IMR-90 (cell line): ENCODE data around the gene CHST3. TPM values are rescaled to one million over a fixed set of nuclear protein-coding genes. Genes with fewer than 3 reads are reported as not detected.

Source experiments
- ATAC-seq: fragments of 200-7000 bp; cut with Tn5 transposase; 2 replicates; pipeline ENCODE4 v1.9.1; 2020; ENCODE audit warnings: low read depth, mild to moderate bottlenecking, moderate library complexity
- BruUV-seq: library from RNA; stranded (reverse); fragments of 400-500 nt; replicated peaks from 2 replicates; lab custom pipeline; 2021; lab: Mats Ljungman, UMichigan
- CTCF ChIA-PET: fragments of 300-600 bp; formaldehyde crosslinking; extraction: SDS; loops from one replicate; lab custom pipeline; 2021; ENCODE audit warnings: antibody characterized with exemption; lab: Yijun Ruan, JAX
- POLR2A ChIA-PET: fragments of 300-600 bp; sonication (Branson Sonifier 250); formaldehyde crosslinking; loops from one replicate; lab custom pipeline; 2022; ENCODE audit warnings: antibody characterized with exemption; ENCODE audit not compliant: unreplicated experiment; lab: Charles Lee
- DNase-seq: peaks from one replicate; pipeline ENCODE4 v3.0.0; 2013
- H2AFZ ChIP-seq: replicated peaks from 2 replicates; pipeline ENCODE3; 2013; ENCODE audit warnings: low read length, mild to moderate bottlenecking; ENCODE audit not compliant: poor library complexity
- H2AK5ac ChIP-seq: 2 replicates; pipeline ENCODE4 v1.6.1; 2013; ENCODE audit warnings: low read depth, low read length, inconsistent platforms
- H2AK9ac ChIP-seq: replicated peaks from 2 replicates; pipeline ENCODE3; 2013; ENCODE audit warnings: mild to moderate bottlenecking, low read depth, low read length, moderate library complexity; ENCODE audit not compliant: poor library complexity
- H2BK120ac ChIP-seq: 2 replicates; pipeline ENCODE4 v1.6.1; 2013; ENCODE audit warnings: low read depth, low read length, inconsistent platforms
- H2BK15ac ChIP-seq: 3 replicates; pipeline ENCODE4 v1.6.1; 2013; ENCODE audit warnings: low read depth, low read length, inconsistent platforms
- H2BK20ac ChIP-seq: 2 replicates; pipeline ENCODE4 v1.6.1; 2013; ENCODE audit warnings: low read depth, mild to moderate bottlenecking, inconsistent platforms, low read length, moderate library complexity
- H2BK5ac ChIP-seq: 2 replicates; pipeline ENCODE4 v1.6.1; 2013; ENCODE audit warnings: mild to moderate bottlenecking, low read depth, low read length, inconsistent platforms; ENCODE audit not compliant: poor library complexity, severe bottlenecking
- H3K14ac ChIP-seq: replicated peaks from 2 replicates; pipeline ENCODE4 v1.6.1; 2013; ENCODE audit warnings: low read depth, low read length, inconsistent platforms
- H3K18ac ChIP-seq: 2 replicates; pipeline ENCODE4 v1.6.1; 2013; ENCODE audit warnings: low read depth, low read length, control low read depth
- H3K23ac ChIP-seq: 2 replicates; pipeline ENCODE4 v1.6.1; 2013; ENCODE audit warnings: low read depth, low read length, inconsistent platforms
- H3K27ac ChIP-seq: 2 replicates; pipeline ENCODE4 v1.5.1; 2013; ENCODE audit warnings: mild to moderate bottlenecking, control low read depth, low read length; ENCODE audit not compliant: insufficient read depth
- H3K27me3 ChIP-seq: 2 replicates; pipeline ENCODE4 v1.6.1; 2013; ENCODE audit warnings: low read length; ENCODE audit not compliant: control insufficient read depth, insufficient read depth
- H3K36me3 ChIP-seq: 2 replicates; pipeline ENCODE4 v1.6.1; 2013; ENCODE audit warnings: low read length, mixed read lengths; ENCODE audit not compliant: control insufficient read depth, insufficient read depth
- H3K4ac ChIP-seq: 2 replicates; pipeline ENCODE4 v1.6.1; 2013; ENCODE audit warnings: low read depth, low read length, inconsistent platforms
- H3K4me1 ChIP-seq: 2 replicates; pipeline ENCODE4 v1.6.1; 2013; ENCODE audit warnings: low read length, mixed read lengths; ENCODE audit not compliant: control insufficient read depth, insufficient read depth
- H3K4me2 ChIP-seq: 2 replicates; pipeline ENCODE4 v1.6.1; 2013; ENCODE audit warnings: low read depth, mild to moderate bottlenecking, control low read depth, low read length, moderate library complexity
- H3K4me3 ChIP-seq: 2 replicates; pipeline ENCODE4 v1.5.1; 2013; ENCODE audit warnings: low read depth, mild to moderate bottlenecking, control low read depth, low read length, moderate library complexity; ENCODE audit not compliant: insufficient read depth
- H3K56ac ChIP-seq: 2 replicates; pipeline ENCODE4 v1.6.1; 2013; ENCODE audit warnings: low read length, inconsistent platforms; ENCODE audit not compliant: insufficient read depth; ENCODE audit errors: extremely low read depth
- H3K79me1 ChIP-seq, 2 experiments: 2 replicates each; pipeline ENCODE4 v1.6.1; 2013; ENCODE audit warnings: low read length in 2 of 2, inconsistent platforms in 1 of 2, low read depth in 1 of 2
- H3K9ac ChIP-seq: 2 replicates; pipeline ENCODE4 v1.6.1; 2013; ENCODE audit warnings: low read depth, low read length, control low read depth
- H3K9me1 ChIP-seq: 2 replicates; pipeline ENCODE4 v1.6.1; 2013; ENCODE audit warnings: low read length, inconsistent platforms; ENCODE audit not compliant: insufficient read depth
- H3K9me3 ChIP-seq: 2 replicates; pipeline ENCODE4 v1.6.1; 2013; ENCODE audit warnings: low read length; ENCODE audit not compliant: control insufficient read depth, insufficient read depth
- H4K20me1 ChIP-seq: 2 replicates; pipeline ENCODE4 v1.6.1; 2013; ENCODE audit warnings: low read length, inconsistent platforms; ENCODE audit not compliant: insufficient read depth
- H4K5ac ChIP-seq: 2 replicates; pipeline ENCODE4 v1.6.1; 2013; ENCODE audit warnings: mild to moderate bottlenecking, low read depth, low read length, control low read depth
- H4K8ac ChIP-seq, 2 experiments: 2 replicates each; pipeline ENCODE4 v1.6.1; 2013; ENCODE audit warnings: low read depth in 2 of 2, low read length in 2 of 2, control low read depth in 1 of 2, inconsistent platforms in 1 of 2
- H4K91ac ChIP-seq: 2 replicates; pipeline ENCODE4 v1.6.1; 2013; ENCODE audit warnings: low read depth, low read length, inconsistent platforms; ENCODE audit not compliant: insufficient read depth
- BHLHE40 ChIP-seq: fragments of 150-350 bp; IDR thresholded peaks from 2 replicates; pipeline ENCODE4 v1.6.1; 2016; ENCODE audit warnings: mild to moderate bottlenecking, low read depth, low read length
- CEBPB ChIP-seq: IDR thresholded peaks from 2 replicates; pipeline ENCODE4 v1.6.1; 2012; ENCODE audit warnings: low read depth, low read length, improper control_type of control experiment
- FOS ChIP-seq: fragments of 150-350 bp; IDR thresholded peaks from 2 replicates; pipeline ENCODE4 v1.6.1; 2016; ENCODE audit warnings: low read depth, low read length
- MAFK ChIP-seq: IDR thresholded peaks from 2 replicates; pipeline ENCODE4 v1.6.1; 2012; ENCODE audit warnings: low read depth, low read length, improper control_type of control experiment
- MXI1 ChIP-seq: IDR thresholded peaks from 2 replicates; pipeline ENCODE4 v1.6.1; 2012; ENCODE audit warnings: low read depth, mild to moderate bottlenecking, low read length, moderate library complexity, borderline replicate concordance
- NFE2L2 ChIP-seq: fragments of 150-350 bp; IDR thresholded peaks from 2 replicates; pipeline ENCODE4 v1.6.1; 2016; ENCODE audit warnings: low read depth, mild to moderate bottlenecking, low read length
- POLR2A ChIP-seq: IDR thresholded peaks from 2 replicates; pipeline ENCODE4 v1.6.1; 2012; ENCODE audit warnings: mild to moderate bottlenecking, low read depth, low read length
- RCOR1 ChIP-seq: IDR thresholded peaks from 2 replicates; pipeline ENCODE4 v1.6.1; 2012; ENCODE audit warnings: mild to moderate bottlenecking, low read length, improper control_type of control experiment; ENCODE audit not compliant: insufficient replicate concordance
- RFX5 ChIP-seq: IDR thresholded peaks from 2 replicates; pipeline ENCODE4 v1.8.0; 2012; ENCODE audit warnings: low read depth, mild to moderate bottlenecking, low read length, moderate library complexity
- USF2 ChIP-seq: fragments of 150-350 bp; IDR thresholded peaks from 2 replicates; pipeline ENCODE4 v1.6.1; 2017; ENCODE audit warnings: mild to moderate bottlenecking, antibody characterized with exemption, low read length, low read depth
- WGBS, 2 experiments: methylation state at CpG; one replicate each; pipeline versions ENCODE4 v1.1.5 to v1.1.7; 2013; ENCODE audit warnings: missing lambda C conversion rate in 2 of 2; ENCODE audit not compliant: insufficient read length in 1 of 2; ENCODE audit errors: extremely low coverage in 2 of 2; 5-methylcytosine and 5-hydroxymethylcytosine counted together
- dilution Hi-C: fragments of 300-500 bp; cut with HindIII; formaldehyde crosslinking; loops from one replicate; pipeline ENCODE4 v1.14.3; 2018; ENCODE audit warnings: low sequenced_read_pairs; ENCODE audit not compliant: unreplicated experiment
- in situ Hi-C: fragments of 300-500 bp; cut with MboI; formaldehyde crosslinking; loops from 3 replicates; pipeline ENCODE4 v1.14.3; 2019; ENCODE audit warnings: low sequenced_read_pairs, inconsistent platforms, mixed read lengths
- intact Hi-C: fragments of 100-400 bp; cut with micrococcal nuclease; formaldehyde crosslinking; loops from 2 replicates; pipeline ENCODE4 v1.10.0; 2022
- polyA plus RNA-seq, 3 experiments: library from polyadenylated mRNA; depleted of rRNA; stranded (reverse); fragments of >200 nt; gene quantifications; 2 replicates each; pipeline ENCODE4 v1.2.3, GENCODE V29; 2012; ENCODE audit warnings: low replicate concordance in 1 of 3
- total RNA-seq: library from RNA; depleted of rRNA; stranded (reverse); fragments of >200 nt; gene quantifications from 2 replicates; pipeline ENCODE4 v1.2.3, GENCODE V29; 2012
- TF ChIP-seq, protein P1 (sequence below): fragments of 150-350 bp; IDR thresholded peaks from 2 replicates; pipeline ENCODE4 v1.6.1; 2016; ENCODE audit warnings: low read depth, mild to moderate bottlenecking, low read length, moderate library complexity, borderline replicate concordance

CHST3 gene
- total and polyA plus RNA-seq, 2 of the 4 experiments (the other 2 are of a cell fraction): 8.6 to 9.0 TPM

DNA sequence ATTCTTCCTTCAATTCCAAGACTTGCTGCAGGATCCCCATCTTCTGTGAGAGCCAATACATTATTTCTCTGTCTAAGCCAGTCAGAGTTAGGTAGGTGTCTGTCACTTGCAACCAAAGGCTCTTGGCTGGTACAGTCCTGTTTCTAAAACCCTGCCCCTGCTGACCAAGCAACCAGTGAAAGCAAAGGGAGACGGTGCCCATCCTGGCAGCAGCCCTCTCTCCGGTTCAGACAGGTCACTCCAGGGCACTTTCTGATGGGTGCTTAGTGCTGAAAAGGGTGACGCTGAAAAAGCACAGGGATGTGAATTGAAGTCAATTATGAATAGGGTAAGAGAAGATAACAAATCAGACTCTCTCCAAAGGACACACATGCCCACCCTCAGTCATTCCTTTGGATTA lies 86.7 kb downstream of the CHST3 start (continued):
- TF ChIP-seq, protein P1, sequence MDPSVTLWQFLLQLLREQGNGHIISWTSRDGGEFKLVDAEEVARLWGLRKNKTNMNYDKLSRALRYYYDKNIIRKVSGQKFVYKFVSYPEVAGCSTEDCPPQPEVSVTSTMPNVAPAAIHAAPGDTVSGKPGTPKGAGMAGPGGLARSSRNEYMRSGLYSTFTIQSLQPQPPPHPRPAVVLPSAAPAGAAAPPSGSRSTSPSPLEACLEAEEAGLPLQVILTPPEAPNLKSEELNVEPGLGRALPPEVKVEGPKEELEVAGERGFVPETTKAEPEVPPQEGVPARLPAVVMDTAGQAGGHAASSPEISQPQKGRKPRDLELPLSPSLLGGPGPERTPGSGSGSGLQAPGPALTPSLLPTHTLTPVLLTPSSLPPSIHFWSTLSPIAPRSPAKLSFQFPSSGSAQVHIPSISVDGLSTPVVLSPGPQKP: no peak
- TF ChIP-seq USF2 (no peak), BHLHE40 (no peak), POLR2A (no peak)

DNA sequence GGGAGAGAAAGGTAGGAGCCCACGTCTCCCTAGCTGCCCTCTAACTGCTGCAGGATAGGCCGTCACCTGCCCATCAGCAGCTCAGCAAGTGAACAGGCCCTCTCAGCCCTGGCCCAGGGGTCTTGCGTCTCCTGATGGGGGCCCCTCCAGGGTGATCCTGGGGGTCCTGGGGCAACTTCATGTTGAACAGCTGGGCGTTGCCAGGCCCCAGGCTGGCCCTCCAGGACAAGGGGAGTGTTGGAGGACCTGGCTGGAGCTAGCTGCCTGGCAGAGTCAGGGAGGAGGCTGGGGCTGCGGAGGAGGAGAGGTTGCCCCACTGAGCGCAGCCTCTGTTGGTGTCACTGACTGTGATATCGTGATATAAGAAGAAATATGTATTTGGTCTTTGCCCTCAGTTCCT lies 89.5 kb downstream of the CHST3 start:
- H3K4ac ChIP-seq: no peak overlapping the region
- no peak overlapping the region for H3K14ac ChIP-seq
- no peak overlapping the region for H2AK5ac ChIP-seq
- H3K9me3 ChIP-seq: peaks cover 5% of the 10 kb centered on the region
- in situ Hi-C loops: loop anchor here (10.0 kb wide), 1 partner anchor 281 kb away; no protein-coding TSS in a partner anchor
- H4K20me1 ChIP-seq: no peaks in the 10 kb centered on the region
- no peak overlapping the region for H4K5ac ChIP-seq
- no peak overlapping the region for H3K18ac ChIP-seq
- CTCF ChIA-PET: no interaction called here
- dilution Hi-C loops: no loop called here
- H3K4me3 ChIP-seq: no peak overlapping the region
- no peak overlapping the region for H3K56ac ChIP-seq
- no peak overlapping the region for H3K27ac ChIP-seq
- H2AK9ac ChIP-seq: no peak overlapping the region
- H2AFZ ChIP-seq: no peak overlapping the region
- no peak overlapping the region for H3K4me2 ChIP-seq
- no peak for DNase-seq
- POLR2A ChIA-PET: no interaction called here
- H3K36me3 ChIP-seq: no peaks in the 10 kb centered on the region
- no TSS peak for BruUV-seq
- no peak overlapping the region for H2BK120ac ChIP-seq
- no peaks in the 10 kb centered on the region; the same call in 1 of the 2 replicates for H3K4me1 ChIP-seq
- no peak overlapping the region for H2BK5ac ChIP-seq
- WGBS, 2 experiments: 72% methylated on average over 3 of the region's 7 CpGs; no CpG with 5 or more reads in 1 of the 2 experiments
- H2BK15ac ChIP-seq: no peak overlapping the region
- no peaks in the 10 kb centered on the region for H3K9me1 ChIP-seq
- H4K8ac ChIP-seq: no peak overlapping the region
- intact Hi-C loops: no loop called here
- H3K27me3 ChIP-seq: peaks cover 45% of the 10 kb centered on the region
- H3K23ac ChIP-seq: no peak overlapping the region
- no peak overlapping the region for H2BK20ac ChIP-seq
- no peaks in the 10 kb centered on the region for H3K79me1 ChIP-seq
- ATAC-seq: no peak
- no peak overlapping the region for H3K9ac ChIP-seq
- no peak for TF ChIP-seq NFE2L2
- TF ChIP-seq RCOR1: no peak
- TF ChIP-seq CEBPB: no peak
- no peak for TF ChIP-seq BHLHE40
- TF ChIP-seq MAFK: no peak
- no peak for TF ChIP-seq POLR2A
- TF ChIP-seq FOS: no peak
- TF ChIP-seq MXI1: no peak
- no peak for TF ChIP-seq RFX5
- TF ChIP-seq, protein P1: no peak
- H4K91ac ChIP-seq: no peak overlapping the region
